HG02763 (cell line): ENCODE measurements around the gene TNFRSF19.

Experiments used
- ATAC-seq: cut with Tn5 transposase; IDR thresholded peaks from one replicate; pipeline ENCODE4 v1.9.1; 2021; ENCODE audit warnings: mild to moderate bottlenecking, moderate library complexity; ENCODE audit not compliant: unreplicated experiment

TNFRSF19 gene

DNA sequence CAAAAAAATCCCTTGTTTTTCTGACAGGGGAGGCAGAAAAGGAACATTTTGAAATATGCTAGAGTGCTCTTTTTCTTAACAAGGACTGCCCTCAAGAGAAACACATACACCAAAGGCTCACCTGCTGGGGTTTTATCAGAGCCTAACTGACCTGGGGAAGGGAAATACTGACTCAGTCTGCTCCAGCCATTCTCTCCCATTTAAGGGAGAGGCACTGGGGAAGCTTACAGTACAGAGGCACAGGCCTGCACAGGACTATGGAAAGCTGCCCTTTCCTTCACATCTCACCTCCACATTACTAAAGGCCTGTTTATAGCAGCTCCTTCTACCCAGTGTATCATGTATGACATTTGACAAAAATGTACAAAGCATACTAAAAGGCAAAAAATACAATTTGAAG, 30.3 kb downstream of the TNFRSF19 start:
- no peak for ATAC-seq

DNA sequence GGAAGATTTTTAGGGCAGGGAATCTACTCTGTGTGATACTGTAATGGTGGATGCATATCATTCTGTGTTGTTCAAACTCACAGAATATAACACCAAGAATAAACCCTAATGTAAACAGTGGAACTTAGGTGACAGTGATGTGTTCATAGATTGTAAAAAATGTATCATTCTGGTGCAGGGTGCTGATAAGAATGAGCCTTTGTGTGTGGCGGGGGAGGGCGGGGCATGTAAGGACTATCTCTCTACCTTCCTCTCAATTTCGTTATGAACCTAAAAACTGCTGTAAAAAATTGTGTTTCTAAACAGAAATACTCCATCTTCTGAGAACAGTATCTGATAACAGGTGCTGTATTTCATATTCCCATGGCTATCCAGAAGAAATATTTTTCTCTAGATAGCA, 35.6 kb downstream of the TNFRSF19 start:
- ATAC-seq, result no peak

DNA sequence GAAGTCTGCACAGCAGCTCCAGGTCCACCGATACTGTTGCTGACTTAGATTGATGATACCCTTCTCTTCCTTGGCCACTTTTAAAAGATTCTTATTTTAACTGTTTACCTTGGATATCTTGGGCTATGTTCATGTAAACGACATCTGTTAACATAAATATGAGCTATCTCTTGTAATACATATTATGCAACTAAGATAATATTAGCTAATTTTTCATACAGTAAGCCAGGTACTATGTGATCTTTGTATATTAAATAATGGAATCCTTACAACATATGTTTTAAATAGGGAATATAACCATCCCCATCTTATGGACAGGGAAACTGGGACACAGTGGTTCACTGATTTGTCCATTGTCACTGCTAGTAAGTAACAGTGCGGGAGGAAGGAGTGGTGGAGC, 37.9 kb downstream of the TNFRSF19 start:
- no peak for ATAC-seq

DNA sequence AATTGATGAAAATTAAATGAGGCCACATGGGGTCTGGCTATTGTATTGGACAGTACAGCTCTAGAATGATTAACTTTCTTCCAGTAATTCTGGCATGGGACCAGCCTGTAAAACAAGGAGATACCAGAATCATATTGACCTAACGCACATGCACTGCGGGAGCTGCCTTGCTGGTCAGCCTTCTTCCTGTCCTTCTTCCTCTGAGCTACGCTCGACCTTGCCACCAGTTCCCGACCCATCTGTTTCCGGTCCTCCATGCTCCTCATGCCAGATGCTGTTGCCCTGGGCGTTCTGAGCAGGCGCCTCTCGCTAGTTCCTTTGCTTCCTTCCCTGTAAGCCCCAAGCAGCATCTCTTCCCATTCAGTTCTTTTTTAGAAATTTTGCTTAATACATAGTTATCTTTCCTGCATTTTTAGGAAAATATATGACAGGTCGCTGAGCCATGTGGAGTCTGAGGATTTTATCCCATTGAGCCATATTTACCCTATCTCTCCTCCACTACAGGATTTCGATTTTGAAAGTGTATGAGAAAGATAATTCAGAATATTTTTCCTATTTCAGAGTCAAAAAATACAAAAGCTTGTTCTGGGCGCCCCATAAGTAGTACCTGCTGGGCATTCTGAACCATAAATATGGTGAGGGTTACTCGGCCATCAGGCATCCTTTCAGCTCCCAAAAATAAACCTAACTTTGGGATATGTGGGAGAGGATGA, 38.6 kb downstream of the TNFRSF19 start:
- ATAC-seq, result no peak

DNA sequence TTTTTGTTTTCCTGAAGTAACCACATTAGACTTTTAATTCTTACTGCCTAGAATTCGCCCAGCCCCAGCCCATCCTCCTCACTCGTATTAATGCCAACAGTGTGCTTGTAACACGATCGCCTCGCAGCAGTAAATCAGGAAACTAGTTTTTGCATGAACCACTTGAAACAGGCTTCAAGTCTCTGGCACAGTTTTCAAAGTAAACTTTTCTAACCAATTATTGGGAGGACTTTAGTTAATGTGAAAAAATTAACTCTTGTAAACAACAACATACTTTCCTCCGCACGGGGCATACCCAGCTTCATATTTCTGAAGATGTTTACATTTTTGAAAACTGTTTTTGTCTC, 39.2 kb downstream of the TNFRSF19 start:
- ATAC-seq, result no peak

DNA sequence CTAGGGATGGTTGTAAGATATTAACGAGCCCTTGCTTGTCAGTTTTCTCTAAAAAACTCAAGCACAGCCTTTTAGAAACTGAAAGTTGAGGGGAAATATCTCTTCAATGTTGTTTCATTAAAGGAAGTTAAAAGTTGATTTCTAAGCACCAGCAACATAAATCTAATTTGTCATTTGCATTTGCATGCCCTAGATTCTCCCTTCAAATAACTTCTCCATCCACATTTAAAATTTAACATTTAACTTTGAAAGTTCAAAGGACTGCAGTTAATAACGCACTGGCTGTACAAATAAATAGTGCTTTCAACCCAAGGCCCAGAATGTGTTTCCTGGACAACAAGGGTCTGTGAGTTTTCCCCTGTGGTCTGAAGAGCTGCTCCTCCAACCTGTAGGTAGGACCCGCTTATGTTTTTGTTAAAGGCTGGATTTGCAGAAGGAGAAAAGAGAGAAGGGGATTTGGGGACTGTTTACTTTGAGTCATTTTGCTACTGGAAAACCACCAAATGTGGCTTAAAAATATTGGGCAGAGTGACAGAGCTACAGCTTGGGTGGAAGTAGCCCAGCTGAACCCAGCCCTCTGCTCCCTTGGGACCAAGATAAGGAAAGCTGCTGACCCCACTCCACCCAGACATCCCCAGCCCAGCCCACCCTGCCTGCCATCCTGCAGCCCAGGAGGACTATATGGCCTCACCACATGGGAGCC, 39.8 kb downstream of the TNFRSF19 start:
- ATAC-seq, result no peak

DNA sequence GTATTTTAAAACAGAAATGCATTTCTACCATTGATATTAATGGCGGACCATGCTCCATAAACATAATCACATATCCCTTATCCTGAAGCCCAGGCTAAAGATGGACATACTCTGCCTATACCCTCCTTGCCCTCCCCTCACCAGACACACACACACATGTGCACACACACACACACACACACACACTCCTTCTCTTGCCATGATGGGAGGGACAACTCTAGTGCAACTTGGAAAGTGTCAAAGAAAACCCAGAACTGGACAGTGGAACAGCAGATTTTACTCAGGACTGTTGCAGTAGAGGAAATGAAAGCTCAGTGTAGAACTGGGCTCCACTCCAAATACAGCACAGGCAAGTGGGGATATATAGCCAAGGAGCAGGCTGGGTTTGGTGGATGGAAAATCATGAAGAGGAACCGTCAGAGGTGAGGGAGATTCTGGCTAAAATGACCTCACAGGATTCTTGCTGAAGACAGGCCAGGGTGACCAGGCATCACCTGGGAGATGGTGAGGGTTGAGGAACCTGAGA, 40.8 kb downstream of the TNFRSF19 start:
- no peak for ATAC-seq

DNA sequence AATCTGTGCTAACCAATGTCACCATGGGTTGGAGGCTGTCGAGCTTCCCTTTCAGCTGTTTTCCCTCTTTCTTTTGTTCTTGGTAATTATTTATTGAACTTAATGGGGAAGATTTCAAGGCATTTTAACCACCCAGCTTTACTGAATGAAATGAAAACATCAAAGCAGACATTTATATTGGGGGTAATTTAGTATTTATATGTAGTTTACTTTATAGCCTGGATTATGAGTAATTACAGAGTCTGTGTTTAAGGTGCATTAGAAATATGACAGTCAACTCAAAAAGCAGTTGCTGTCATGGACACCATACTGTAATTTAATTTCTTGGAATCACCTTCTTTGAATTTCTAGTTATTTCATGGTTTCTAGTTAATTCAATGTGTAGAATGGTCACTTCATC, 42.0 kb downstream of the TNFRSF19 start:
- ATAC-seq, result no peak

DNA sequence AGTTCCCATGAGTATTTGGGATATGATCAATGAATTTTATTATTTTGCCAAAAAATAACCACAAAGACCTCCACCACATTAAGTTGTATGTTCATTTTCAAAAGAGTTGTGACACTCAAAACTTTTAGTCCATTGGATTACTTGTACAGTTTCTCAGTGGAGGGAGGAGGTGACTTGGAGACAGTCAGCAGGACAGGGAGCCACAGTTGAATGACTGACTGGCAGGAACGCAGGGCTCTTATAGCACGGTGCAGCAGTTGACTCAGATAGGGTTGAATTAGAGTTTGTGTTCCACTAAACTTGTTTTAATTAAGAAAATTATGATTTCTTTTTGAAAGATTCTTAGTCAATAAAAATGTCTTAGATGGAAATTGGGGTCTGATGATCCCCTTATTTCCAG, 42.5 kb downstream of the TNFRSF19 start:
- ATAC-seq, result no peak

DNA sequence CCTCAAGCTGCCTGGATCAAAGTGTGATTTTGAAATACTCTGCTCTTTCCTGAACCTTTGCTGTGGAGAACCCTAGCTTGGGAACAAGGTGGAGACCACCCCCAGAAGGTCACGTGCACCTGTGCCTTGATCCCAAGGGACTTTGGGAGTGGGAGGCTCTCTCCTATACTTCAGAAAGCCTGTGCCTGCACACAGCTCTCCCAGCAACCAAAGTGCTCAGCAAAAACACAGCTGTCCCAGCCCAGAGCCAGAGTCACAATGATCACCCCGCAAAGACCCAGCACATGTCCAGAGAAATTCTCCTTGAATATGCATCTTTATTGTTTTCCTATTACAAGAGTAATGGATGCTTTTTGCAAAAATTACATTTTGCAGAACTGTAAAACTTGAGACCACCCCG, 43.4 kb downstream of the TNFRSF19 start:
- no peak for ATAC-seq

DNA sequence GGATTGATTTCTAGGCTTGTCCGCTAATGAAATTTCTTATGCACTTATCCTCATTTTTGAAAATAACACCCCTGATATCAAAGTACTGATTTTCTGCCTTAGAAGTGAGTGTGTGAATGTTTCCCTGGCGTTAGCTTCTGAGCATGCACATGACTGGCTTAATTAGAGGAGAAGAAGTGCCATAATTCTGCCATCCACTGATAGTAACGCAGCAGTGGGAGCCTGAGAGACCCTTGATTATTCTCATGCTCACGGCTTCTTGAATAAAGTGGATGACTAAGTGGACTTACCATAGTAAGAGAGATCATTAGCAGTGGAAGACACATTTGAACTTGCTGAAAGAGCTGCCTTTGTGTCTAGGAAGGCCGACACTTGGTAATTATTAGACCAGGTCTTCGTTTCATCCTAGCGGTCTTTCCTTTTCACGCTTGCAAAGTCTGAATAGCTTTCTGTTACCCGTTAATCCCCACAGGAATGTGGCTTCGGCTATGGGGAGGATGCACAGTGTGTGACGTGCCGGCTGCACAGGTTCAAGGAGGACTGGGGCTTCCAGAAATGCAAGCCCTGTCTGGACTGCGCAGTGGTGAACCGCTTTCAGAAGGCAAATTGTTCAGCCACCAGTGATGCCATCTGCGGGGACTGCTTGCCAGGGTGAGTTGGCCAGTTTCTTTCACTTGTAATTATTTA, 45.3 kb downstream of the TNFRSF19 start:
- no peak for ATAC-seq

DNA sequence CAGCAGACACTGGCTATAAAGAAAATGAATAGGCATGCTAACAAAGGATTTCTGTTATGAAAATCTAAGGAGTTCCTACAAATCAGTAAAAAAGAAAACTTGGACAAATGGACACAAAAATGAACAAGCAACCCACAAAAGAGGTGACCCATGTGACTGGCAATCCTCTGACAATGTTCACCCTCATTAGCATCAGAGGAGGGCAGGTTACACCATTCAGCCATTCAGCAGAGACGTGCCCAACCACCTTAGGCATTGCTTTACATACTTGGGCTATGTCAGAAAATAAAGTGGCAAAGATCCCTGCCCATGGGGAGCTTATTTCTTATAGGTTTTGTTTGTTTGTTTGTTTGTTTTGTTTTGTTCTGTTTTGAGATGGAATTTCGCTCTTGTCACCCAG, 46.0 kb downstream of the TNFRSF19 start:
- no peak for ATAC-seq

DNA sequence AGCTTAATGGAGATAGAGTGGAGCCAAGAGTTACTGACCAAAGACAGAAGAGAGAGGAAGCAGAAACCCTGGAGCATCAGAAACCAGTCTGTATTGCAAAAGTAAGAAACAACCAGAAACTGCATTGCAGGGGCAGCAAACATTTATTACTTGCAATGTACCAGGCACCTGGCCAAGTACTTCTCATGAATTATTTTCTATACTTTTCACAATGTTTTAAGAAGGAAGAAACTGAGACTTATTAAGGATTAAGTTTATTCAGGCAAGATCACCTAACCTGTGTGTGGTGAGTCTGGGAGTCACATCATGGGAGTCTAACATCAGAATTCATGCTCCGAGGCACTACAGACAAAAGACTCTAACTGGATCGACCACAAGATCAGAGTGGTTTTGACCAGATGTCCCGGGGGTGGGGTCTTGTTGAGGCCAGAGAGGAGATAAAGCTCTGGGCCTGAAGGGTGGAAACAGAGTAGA, 47.4 kb downstream of the TNFRSF19 start:
- no peak for ATAC-seq

DNA sequence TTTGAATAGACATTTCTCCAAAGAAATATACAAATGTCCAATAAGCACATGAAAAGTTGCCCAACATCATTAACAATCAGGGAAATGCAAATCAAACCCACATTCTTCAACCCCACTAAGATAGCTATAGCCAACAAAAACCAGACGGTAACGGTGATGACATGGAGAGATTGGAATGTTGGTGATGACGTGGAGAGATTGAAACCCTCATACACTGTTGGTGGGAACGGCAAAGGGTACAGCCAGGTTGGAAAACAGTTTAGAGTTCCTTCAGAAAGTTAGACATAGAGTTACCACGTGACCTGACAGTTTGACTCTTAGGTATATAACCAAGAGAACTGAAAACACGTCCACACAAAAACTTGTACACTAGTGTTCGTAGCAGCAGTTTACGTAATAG, 48.1 kb downstream of the TNFRSF19 start:
- no peak for ATAC-seq

DNA sequence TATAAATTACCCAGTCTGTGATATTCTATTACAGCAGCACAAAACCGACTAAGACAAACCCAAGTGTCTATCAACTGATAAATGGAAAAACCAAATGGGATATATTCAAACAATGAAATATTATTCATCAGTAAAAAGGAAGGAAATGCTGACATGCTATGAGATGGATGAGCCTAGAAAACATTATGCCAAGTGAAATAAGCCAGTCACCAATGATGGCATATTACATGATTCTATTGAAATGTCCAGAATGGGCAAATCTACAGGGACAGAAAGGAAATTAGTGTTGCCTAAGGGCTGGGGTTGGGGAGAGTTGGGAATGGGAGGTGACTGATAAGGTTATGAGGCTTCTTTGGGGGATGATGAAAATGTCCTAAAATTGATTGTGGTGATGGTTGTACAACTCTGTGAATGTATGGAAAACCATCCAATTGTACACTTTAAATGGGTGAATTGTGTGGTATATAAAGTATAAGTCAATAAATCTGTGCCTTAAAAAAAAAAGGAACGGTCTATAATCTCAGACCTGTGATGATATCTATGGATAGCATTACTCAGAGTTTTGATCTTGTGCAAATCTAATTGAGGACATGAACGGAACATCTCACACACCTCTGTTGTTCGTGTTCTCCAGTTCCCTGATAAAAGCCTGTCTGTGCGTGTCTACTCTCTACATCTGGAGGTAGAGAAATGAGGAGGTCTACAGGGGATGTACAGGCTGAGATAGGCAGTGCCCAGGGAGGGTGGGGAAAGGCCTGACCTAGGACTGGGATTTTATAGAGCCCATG, 49.0 kb downstream of the TNFRSF19 start:
- no peak for ATAC-seq

DNA sequence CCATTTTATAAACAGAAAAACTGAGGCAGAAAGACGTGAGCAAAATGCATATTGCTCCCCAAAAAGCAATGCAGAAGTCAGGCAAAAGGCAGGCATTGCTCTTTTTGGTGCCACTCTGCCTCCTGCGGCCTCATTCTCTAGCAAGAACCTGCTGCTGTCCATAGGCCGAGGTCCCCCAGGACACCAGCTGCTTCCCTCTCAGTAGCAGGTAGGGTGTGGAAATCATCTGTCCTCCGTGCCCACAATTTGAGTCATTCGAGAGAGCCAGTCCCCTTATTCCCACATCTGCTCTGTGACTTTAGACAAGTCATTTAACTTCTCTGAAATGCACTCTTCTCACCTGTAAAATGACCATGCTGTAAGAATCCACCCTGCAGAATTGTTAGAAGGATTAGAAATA, 50.0 kb downstream of the TNFRSF19 start:
- ATAC-seq, result no peak

DNA sequence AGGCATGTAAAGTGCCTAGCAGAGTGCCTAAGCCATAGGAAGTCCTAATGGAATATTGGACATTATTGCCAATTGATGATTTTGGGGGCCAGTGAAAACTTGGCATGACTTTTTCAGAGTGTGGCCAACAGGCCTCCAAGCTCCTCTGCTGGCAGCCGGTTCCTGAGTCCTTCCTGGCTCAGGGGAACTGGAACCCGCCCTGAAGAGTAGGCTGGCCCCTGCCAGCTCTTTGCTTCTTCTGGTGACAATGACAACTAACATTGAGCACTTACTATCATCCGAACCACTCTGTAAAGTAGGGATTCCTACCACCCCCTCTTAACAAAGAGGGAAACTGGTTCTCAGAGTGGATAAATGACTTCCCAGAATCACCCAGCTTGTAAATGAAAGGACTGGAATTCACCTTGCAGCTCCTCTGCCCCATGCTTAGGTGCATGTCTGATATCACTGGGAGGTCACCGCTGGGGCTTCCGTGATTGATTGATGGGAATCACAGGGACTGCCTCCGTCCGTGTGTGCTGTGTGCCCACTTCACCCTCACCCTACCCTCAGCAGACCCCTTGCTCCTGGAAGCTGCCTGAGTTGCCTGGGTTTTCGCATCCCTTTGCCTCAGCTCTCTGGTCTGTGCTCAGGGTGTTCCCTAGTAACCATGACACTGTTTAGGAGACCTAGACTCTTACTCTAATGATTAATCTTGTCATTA, 50.6 kb downstream of the TNFRSF19 start:
- no peak for ATAC-seq

DNA sequence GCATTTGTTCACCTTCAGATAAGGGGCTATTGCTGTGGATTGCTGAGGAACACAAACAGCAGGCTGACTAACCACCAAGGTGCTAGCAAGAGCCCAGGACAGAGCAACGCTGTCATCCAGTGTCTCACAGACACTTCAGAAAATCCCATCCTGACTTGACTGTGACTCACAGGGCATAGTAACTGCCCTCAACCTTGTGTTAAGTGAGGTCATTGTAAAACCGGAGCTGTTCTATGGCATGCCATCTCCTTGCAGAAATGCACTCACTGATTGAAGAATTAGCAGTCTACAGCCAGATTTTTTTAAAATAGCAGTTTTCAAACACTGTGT, 51.1 kb downstream of the TNFRSF19 start:
- ATAC-seq, result no peak

DNA sequence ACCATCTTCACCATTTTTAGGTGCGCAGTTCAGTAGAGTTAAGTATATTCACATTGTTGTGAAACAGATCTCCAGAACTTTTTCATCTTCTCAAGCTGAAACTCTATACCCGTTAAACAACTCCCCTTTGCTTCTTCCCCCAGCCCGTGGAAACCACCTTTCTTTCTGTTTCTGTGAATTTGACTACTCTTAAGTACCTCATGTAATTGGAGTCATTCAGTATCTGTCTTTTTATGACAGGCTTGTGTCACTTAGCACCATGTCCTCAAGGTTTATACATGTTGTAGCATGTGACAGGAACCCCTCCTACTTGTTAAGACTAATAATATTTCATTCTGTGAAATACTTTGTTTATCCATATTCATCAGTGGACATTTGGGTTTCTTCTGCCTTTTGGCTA, 52.8 kb downstream of the TNFRSF19 start:
- ATAC-seq, result no peak

DNA sequence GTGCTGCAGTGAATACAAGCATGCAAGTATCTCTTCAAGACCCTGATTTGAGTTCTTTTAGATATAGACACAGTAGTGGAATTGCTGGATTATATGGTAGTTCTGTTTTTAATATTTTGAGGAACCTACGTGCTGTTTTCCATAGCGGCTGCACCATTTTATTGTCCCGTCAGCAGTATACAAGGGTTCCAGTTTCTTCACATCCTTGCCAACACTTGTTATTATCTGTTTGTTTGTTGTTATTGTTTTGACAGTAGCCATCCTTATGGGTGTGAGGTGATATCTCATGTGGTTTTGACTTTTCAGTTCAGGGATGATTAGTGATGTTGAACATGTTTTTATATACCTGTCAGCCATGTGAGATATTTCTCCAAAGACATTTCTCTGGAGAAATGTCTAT, 53.2 kb downstream of the TNFRSF19 start:
- ATAC-seq, result no peak

DNA sequence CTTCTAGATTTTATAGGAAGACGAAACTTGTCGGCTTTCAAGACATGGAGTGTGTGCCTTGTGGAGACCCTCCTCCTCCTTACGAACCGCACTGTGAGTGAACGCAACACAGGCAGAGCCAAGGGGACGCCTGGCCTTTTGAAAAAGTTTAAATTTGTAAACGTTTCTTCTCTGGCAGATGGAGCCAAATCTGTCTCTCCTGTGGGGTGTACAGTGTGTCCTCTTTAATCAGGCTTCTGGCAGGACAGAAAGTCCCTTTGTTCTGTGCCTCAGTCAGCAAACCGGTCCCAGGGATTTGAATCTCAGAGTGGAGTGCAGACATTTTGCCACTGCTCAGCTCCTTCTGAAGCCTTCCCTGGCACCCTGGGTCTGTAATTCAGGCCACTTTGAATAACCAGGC, 56.5 kb downstream of the TNFRSF19 start:
- no peak for ATAC-seq
